WTC11 (cell line): Measurements from ENCODE around the gene TTC8. TPM values are rescaled to one million over a fixed set of nuclear protein-coding genes. Genes with fewer than 3 reads are reported as not detected.

Experiments used
- ATAC-seq: fragments of 200-7000 bp; cut with Tn5 transposase; 2 replicates; pipeline ENCODE4 v1.10.0; 2021; ENCODE audit warnings: mild to moderate bottlenecking, moderate library complexity
- CTCF ChIA-PET: fragments of 300-600 bp; sonication (Branson Sonifier 250); formaldehyde crosslinking; loops from one replicate; lab custom pipeline; 2021; ENCODE audit warnings: antibody characterized with exemption; lab: Charles Lee
- POLR2A ChIA-PET: fragments of 350-600 bp; sonication (Branson Sonifier 250); formaldehyde crosslinking; loops from one replicate; lab custom pipeline; 2021; ENCODE audit warnings: antibody characterized with exemption; lab: Charles Lee
- DNase-seq: peaks from one replicate; pipeline ENCODE4 v3.0.0; 2021; ENCODE audit warnings: low spot score
- H3K27ac Mint-ChIP-seq: 2 replicates; pipeline ENCODE4 v1.8.0; 2021; ENCODE audit warnings: mixed read lengths
- H3K27me3 Mint-ChIP-seq: 2 replicates; pipeline ENCODE4 v1.8.0; 2021; ENCODE audit warnings: low read depth, mild to moderate bottlenecking, moderate library complexity, mixed read lengths
- H3K36me3 Mint-ChIP-seq: 2 replicates; pipeline ENCODE4 v1.8.0; 2021; ENCODE audit warnings: mixed read lengths
- H3K4me1 Mint-ChIP-seq: 2 replicates; pipeline ENCODE4 v1.8.0; 2022; ENCODE audit warnings: mixed read lengths
- H3K4me3 Mint-ChIP-seq: 2 replicates; pipeline ENCODE4 v1.8.0; 2021; ENCODE audit warnings: mild to moderate bottlenecking, moderate library complexity, mixed read lengths
- H3K9me3 Mint-ChIP-seq: 2 replicates; pipeline ENCODE4 v1.8.0; 2021; ENCODE audit warnings: mixed read lengths
- ATF2 ChIP-seq: sonication (generic); formaldehyde crosslinking; IDR thresholded peaks from 2 replicates; pipeline ENCODE4 v1.8.1; 2022; ENCODE audit warnings: low read depth, missing genetic modification reagents, borderline replicate concordance
- CREB1 ChIP-seq: sonication (generic); formaldehyde crosslinking; IDR thresholded peaks from 2 replicates; pipeline ENCODE4 v1.8.0; 2023; ENCODE audit warnings: mild to moderate bottlenecking, missing genetic modification reagents
- CREM ChIP-seq: sonication (generic); formaldehyde crosslinking; IDR thresholded peaks from 2 replicates; pipeline ENCODE4 v1.8.1; 2022; ENCODE audit warnings: mild to moderate bottlenecking, missing genetic modification reagents, moderate library complexity
- CTCF ChIP-seq: fragments of 200-600 bp; IDR thresholded peaks from 2 replicates; pipeline ENCODE4 v1.8.0; 2022; ENCODE audit warnings: antibody characterized with exemption
- E2F4 ChIP-seq: sonication (generic); formaldehyde crosslinking; IDR thresholded peaks from 2 replicates; pipeline ENCODE4 v1.8.1; 2022; ENCODE audit warnings: low read depth, mild to moderate bottlenecking, moderate library complexity, missing genetic modification reagents, borderline replicate concordance
- E2F5 ChIP-seq: sonication (generic); formaldehyde crosslinking; IDR thresholded peaks from 2 replicates; pipeline ENCODE4 v1.8.1; 2022; ENCODE audit warnings: mild to moderate bottlenecking, moderate library complexity, missing genetic modification reagents
- FOXK1 ChIP-seq: sonication (generic); formaldehyde crosslinking; IDR thresholded peaks from 2 replicates; pipeline ENCODE4 v1.8.0; 2022; ENCODE audit warnings: mild to moderate bottlenecking, moderate library complexity, missing genetic modification reagents
- GABPB1 ChIP-seq: sonication (generic); formaldehyde crosslinking; IDR thresholded peaks from 2 replicates; pipeline ENCODE4 v1.8.1; 2023; ENCODE audit warnings: mild to moderate bottlenecking, missing genetic modification reagents
- GRHL2 ChIP-seq: fragments of 250-450 bp; sonication (Bioruptor Pico); IDR thresholded peaks from 2 replicates; pipeline ENCODE4 v1.8.0; 2022; ENCODE audit warnings: mild to moderate bottlenecking, moderate library complexity; ENCODE audit not compliant: insufficient replicate concordance, severe bottlenecking
- HMGXB4 ChIP-seq: sonication (generic); formaldehyde crosslinking; IDR thresholded peaks from 2 replicates; pipeline ENCODE4 v1.8.1; 2023; ENCODE audit warnings: mild to moderate bottlenecking, moderate library complexity, missing genetic modification reagents
- JAZF1 ChIP-seq: fragments of 250-450 bp; sonication (Bioruptor Pico); IDR thresholded peaks from 2 replicates; pipeline ENCODE4 v1.9.0; 2021; ENCODE audit warnings: moderate library complexity, mild to moderate bottlenecking, inconsistent platforms
- MXD4 ChIP-seq: fragments of 250-450 bp; sonication (Bioruptor Pico); IDR thresholded peaks from 2 replicates; pipeline ENCODE4 v1.8.0; 2021; ENCODE audit warnings: mild to moderate bottlenecking, moderate library complexity, borderline replicate concordance
- MYBL2 ChIP-seq: sonication (generic); formaldehyde crosslinking; IDR thresholded peaks from 2 replicates; pipeline ENCODE4 v1.8.1; 2023; ENCODE audit warnings: mild to moderate bottlenecking, moderate library complexity, missing genetic modification reagents
- PRRX2 ChIP-seq: fragments of 250-450 bp; sonication (Bioruptor Pico); IDR thresholded peaks from 2 replicates; pipeline ENCODE4 v1.8.0; 2021; ENCODE audit warnings: mild to moderate bottlenecking
- RORB ChIP-seq: fragments of 250-450 bp; sonication (Bioruptor Pico); IDR thresholded peaks from 2 replicates; pipeline ENCODE4 v1.9.0; 2021; ENCODE audit warnings: mild to moderate bottlenecking
- SMAD4 ChIP-seq: sonication (generic); formaldehyde crosslinking; IDR thresholded peaks from 2 replicates; pipeline ENCODE4 v1.8.0; 2022; ENCODE audit warnings: mild to moderate bottlenecking, missing genetic modification reagents
- TEAD1 ChIP-seq: sonication (generic); formaldehyde crosslinking; IDR thresholded peaks from 2 replicates; pipeline ENCODE4 v1.8.0; 2022; ENCODE audit warnings: mild to moderate bottlenecking, missing genetic modification reagents
- ZNF121 ChIP-seq: sonication (generic); formaldehyde crosslinking; IDR thresholded peaks from 2 replicates; pipeline ENCODE4 v1.8.0; 2023; ENCODE audit warnings: missing genetic modification reagents
- ZNF281 ChIP-seq: sonication (generic); formaldehyde crosslinking; IDR thresholded peaks from 2 replicates; pipeline ENCODE4 v1.8.0; 2023; ENCODE audit warnings: mild to moderate bottlenecking, missing genetic modification reagents
- ZNF423 ChIP-seq: fragments of 250-450 bp; sonication (Bioruptor Pico); IDR thresholded peaks from 2 replicates; pipeline ENCODE4 v2.1.2; 2022; ENCODE audit warnings: mild to moderate bottlenecking, moderate library complexity
- ZNF425 ChIP-seq: fragments of 250-450 bp; sonication (Bioruptor Pico); conservative IDR thresholded peaks from 2 replicates; pipeline ENCODE4 v1.9.0; 2021; ENCODE audit warnings: mild to moderate bottlenecking
- total RNA-seq: library from RNA; stranded (reverse); gene quantifications from 3 replicates; pipeline ENCODE4 v1.2.3, GENCODE V29; 2021

TTC8 gene
- total RNA-seq, 1 experiment from 2014 or later, result 13.8 TPM

- TF ChIP-seq HMGXB4, result no peak
- TF ChIP-seq GABPB1, result no peak
- no peak for TF ChIP-seq JAZF1 (CRISPR knock-in tag)
- TF ChIP-seq MYBL2 (CRISPR knock-in tag), result no peak
- no peak for TF ChIP-seq ZNF425 (CRISPR knock-in tag)
- no peak for TF ChIP-seq FOXK1 (CRISPR knock-in tag)
- TF ChIP-seq GRHL2 (CRISPR knock-in tag), result no peak
- no peak for TF ChIP-seq E2F5 (CRISPR knock-in tag)
- TF ChIP-seq RORB (CRISPR knock-in tag), result no peak
- TF ChIP-seq TEAD1 (CRISPR knock-in tag), result no peak
- TF ChIP-seq, all 79 proteins: peak for 0
Measured at GRCh38 chr14:88802596-88802995, 21.9 kb upstream of the TTC8 start (continued).

- peaks cover 5% of the 10 kb centered on the region for H3K36me3 Mint-ChIP-seq
- TF ChIP-seq CTCF (no peak), GRHL2 (CRISPR knock-in tag) (no peak), MXD4 (CRISPR knock-in tag) (no peak)
- no peak overlapping the region for H3K27ac Mint-ChIP-seq
- POLR2A ChIA-PET, result no interaction called here
- CTCF ChIA-PET, result no interaction called here
- no peak for DNase-seq
- peaks cover 15% of the 10 kb centered on the region for H3K27me3 Mint-ChIP-seq
- peaks cover 6% of the 10 kb centered on the region for H3K4me1 Mint-ChIP-seq
- peaks cover 31% of the 10 kb centered on the region for H3K9me3 Mint-ChIP-seq
- no peak for ATAC-seq
- H3K4me3 Mint-ChIP-seq, result no peak overlapping the region
Measured at GRCh38 chr14:88804035-88804434, 20.4 kb upstream of the TTC8 start.

- no peak for DNase-seq
- Mint-ChIP-seq H3K4me3 (no peak overlapping the region), H3K4me1 (peaks cover 6% of the 10 kb centered on the region)
- no peak for TF ChIP-seq ZNF121
- TF ChIP-seq CREB1 (CRISPR knock-in tag), result no peak
- TF ChIP-seq TEAD1 (CRISPR knock-in tag), result no peak
- TF ChIP-seq PRRX2, result no peak
- TF ChIP-seq E2F4, result no peak
- no peak for TF ChIP-seq ATF2 (CRISPR knock-in tag)
- TF ChIP-seq CREM (CRISPR knock-in tag), result no peak
- no peak for TF ChIP-seq ZNF281 (CRISPR knock-in tag)
- no peak for TF ChIP-seq ZNF423
- TF ChIP-seq SMAD4 (CRISPR knock-in tag), result no peak
Measured at GRCh38 chr14:88804477-88804876, 20.0 kb upstream of the TTC8 start.

More at GRCh38 chr14:88804477-88804876, 20.0 kb upstream of the TTC8 start:
- peaks cover 36% of the 10 kb centered on the region for H3K9me3 Mint-ChIP-seq
- peaks cover 15% of the 10 kb centered on the region for H3K27me3 Mint-ChIP-seq
- ATAC-seq, result no peak
- CTCF ChIA-PET, result no interaction called here
- H3K36me3 Mint-ChIP-seq, result peaks cover 7% of the 10 kb centered on the region
- H3K27ac Mint-ChIP-seq, result no peak overlapping the region
- POLR2A ChIA-PET, result no interaction called here
